ENCODE data around the gene CXCL12. TPM values are rescaled to one million over a fixed set of nuclear protein-coding genes. Genes with fewer than 3 reads are reported as not detected.

CXCL12 gene
- total and polyA plus RNA-seq, 2 of the 13 experiments (the other 11 are each of a cell fraction or from before 2014, with no cell fraction given), result not detected

- TF ChIP-seq ATF4 (CRISPR knock-in tag; IDR thresholded peaks at IDR 0.05) (no peak), ZNF556 (CRISPR knock-in tag; IDR thresholded peaks at IDR 0.05; ENCODE audit: borderline replicate concordance) (no peak), KMT2B (CRISPR knock-in tag; IDR thresholded peaks at IDR 0.05) (no peak), ZSCAN29 (CRISPR knock-in tag; conservative IDR thresholded peaks at IDR 0.05) (no peak), ZNF362 (CRISPR knock-in tag; IDR thresholded peaks at IDR 0.05; ENCODE audit: borderline replicate concordance) (no peak), REL (CRISPR knock-in tag; conservative IDR thresholded peaks at IDR 0.05) (no peak), ZSCAN9 (CRISPR knock-in tag; IDR thresholded peaks at IDR 0.05; ENCODE audit: borderline replicate concordance) (no peak)
Measured at GRCh38 chr10:44418637-44419036, 33.7 kb upstream of the CXCL12 start (continued).

GRCh38 chr10:44417761-44418160 is 32.9 kb upstream of the CXCL12 start:
- Histone ChIP-seq H3K36me3 (replicated peaks in 1 of 2; ENCODE audit: control insufficient read depth in 1 of 2, insufficient read depth in 2 of 2, low read length in 2 of 2) (no peaks in the 10 kb centered on the region), H2AFZ (ENCODE audit: low read length) (no peak overlapping the region), H3K27me3 (ENCODE audit: control insufficient read depth in 1 of 2, insufficient read depth in 2 of 2, low read length in 2 of 2) (no peaks in the 10 kb centered on the region; a peak in 1 of 5 replicates), H3K4me3 (replicated peaks in 1 of 3; ENCODE audit: insufficient read depth in 1 of 3, low read depth in 2 of 3, low read length in 3 of 3) (no peak overlapping the region), H3K4me2 (ENCODE audit: low read depth, low read length) (no peak overlapping the region), H3K27ac (ENCODE audit: extremely low read length, insufficient read depth, low read length) (no peak overlapping the region), H3K4me1 (ENCODE audit: insufficient read depth, low read length) (no peaks in the 10 kb centered on the region), H3K9me3 (ENCODE audit: low read length) (no peaks in the 10 kb centered on the region), H3K79me2 (ENCODE audit: insufficient read depth, low read length) (no peaks in the 10 kb centered on the region), H3K9ac (ENCODE audit: insufficient read depth, low read depth, low read length) (no peak overlapping the region), H4K20me1 (ENCODE audit: insufficient read depth, low read length) (no peaks in the 10 kb centered on the region)
- ChIA-PET CTCF (ENCODE audit: low intra/inter-chr PET ratio, low total read pairs) (no interaction called here), POLR2A (no interaction called here)
- FAIRE-seq (no peak), ATAC-seq (no peak), DNase-seq (ENCODE audit: low spot score) (no peak)
- in situ Hi-C loops (cut with HindIII; ENCODE audit: extremely low pct_ligation_motif_present, low pct_unique_long_range_greater_than_20kb), result no loop called here
- WGBS (ENCODE audit: low lambda C conversion rate), result 47% methylated on average over 4 of the region's 4 CpGs
- no TSS peak for BruUV-seq (replicated peaks)
- intact Hi-C loops (cut with micrococcal nuclease; ENCODE audit: unreplicated experiment), result no loop called here
- TF ChIP-seq GMEB2 (CRISPR knock-in tag; IDR thresholded peaks at IDR 0.05; ENCODE audit: low read depth), result no peak
- TF ChIP-seq TBL1XR1 (IDR thresholded peaks at IDR 0.05; ENCODE audit: borderline replicate concordance, low read length, partially characterized antibody), result no peak
- TF ChIP-seq FOXM1 (CRISPR knock-in tag; IDR thresholded peaks at IDR 0.05), result no peak
- no peak for TF ChIP-seq IRF1 (CRISPR knock-in tag; IDR thresholded peaks at IDR 0.05; ENCODE audit: low read depth)
- TF ChIP-seq SP4 (CRISPR knock-in tag; IDR thresholded peaks at IDR 0.05), result no peak
- TF ChIP-seq CBFB (CRISPR knock-in tag; IDR thresholded peaks at IDR 0.05), result no peak
- TF ChIP-seq TBX3 (IDR thresholded peaks at IDR 0.05; ENCODE audit: borderline replicate concordance), result no peak
- TF ChIP-seq ZBTB42 (CRISPR knock-in tag; IDR thresholded peaks at IDR 0.05), result no peak
- no peak for TF ChIP-seq POLR2AphosphoS2 (IDR thresholded peaks at IDR 0.05; ENCODE audit: low read depth, low read length)
- no peak for TF ChIP-seq MEIS2 (CRISPR knock-in tag; IDR thresholded peaks at IDR 0.05)
- no peak for TF ChIP-seq SMAD1 (CRISPR knock-in tag; IDR thresholded peaks at IDR 0.05; ENCODE audit: borderline replicate concordance, low read depth)
- no peak for TF ChIP-seq ZFYVE20 (CRISPR knock-in tag; IDR thresholded peaks at IDR 0.05; ENCODE audit: borderline replicate concordance, low read depth)

Data from HepG2 (cell line).